ENCODE measurements around the gene ASCL2.

ASCL2 gene

GRCh38 chr11:2224254-2224653 is 46.1 kb downstream of the ASCL2 start:
- WGBS, 2 experiments, result 100% methylated on average over 1 of the region's 1 CpG
- H3K9me3 ChIP-seq (ENCODE audit: control insufficient read depth, low read length), result no peaks in the 10 kb centered on the region
- H3K27ac ChIP-seq (ENCODE audit: insufficient read depth, low read depth, low read length, poor library complexity, severe bottlenecking), result no peak overlapping the region
- H3K27me3 ChIP-seq (ENCODE audit: control insufficient read depth, insufficient read depth, low read length, poor library complexity, severe bottlenecking), result no peaks in the 10 kb centered on the region
- H3K4me3 ChIP-seq (ENCODE audit: insufficient read depth, low read depth, low read length), result no peak overlapping the region
- no peaks in the 10 kb centered on the region for H3K36me3 ChIP-seq (ENCODE audit: control insufficient read depth, insufficient read depth, low read length)
- H3K4me1 ChIP-seq (ENCODE audit: control insufficient read depth, insufficient read depth, low read length), result no peaks in the 10 kb centered on the region

- Histone ChIP-seq H3K4me3 (ENCODE audit: insufficient read depth, low read depth, low read length) (no peak overlapping the region), H3K9me3 (ENCODE audit: control insufficient read depth, low read length) (no peaks in the 10 kb centered on the region), H3K36me3 (ENCODE audit: control insufficient read depth, insufficient read depth, low read length) (no peaks in the 10 kb centered on the region), H3K4me1 (ENCODE audit: control insufficient read depth, insufficient read depth, low read length) (no peaks in the 10 kb centered on the region), H3K27ac (ENCODE audit: insufficient read depth, low read depth, low read length, poor library complexity, severe bottlenecking) (no peak overlapping the region), H3K27me3 (ENCODE audit: control insufficient read depth, insufficient read depth, low read length, poor library complexity, severe bottlenecking) (no peaks in the 10 kb centered on the region)
- 51 to 57% methylated on average over 5 of the region's 5 CpGs for WGBS, 2 experiments
Observed at GRCh38 chr11:2223153-2223794, 47.1 kb downstream of the ASCL2 start.

- WGBS, 2 experiments, result 87 to 97% methylated on average over 4 of the region's 4 CpGs
- Histone ChIP-seq H3K4me3 (ENCODE audit: insufficient read depth, low read depth, low read length) (no peak overlapping the region), H3K9me3 (ENCODE audit: control insufficient read depth, low read length) (no peaks in the 10 kb centered on the region), H3K4me1 (ENCODE audit: control insufficient read depth, insufficient read depth, low read length) (no peaks in the 10 kb centered on the region), H3K27ac (ENCODE audit: insufficient read depth, low read depth, low read length, poor library complexity, severe bottlenecking) (no peak overlapping the region), H3K36me3 (ENCODE audit: control insufficient read depth, insufficient read depth, low read length) (no peaks in the 10 kb centered on the region), H3K27me3 (ENCODE audit: control insufficient read depth, insufficient read depth, low read length, poor library complexity, severe bottlenecking) (no peaks in the 10 kb centered on the region)
Observed at GRCh38 chr11:2222451-2222850, 47.9 kb downstream of the ASCL2 start.

- no peaks in the 10 kb centered on the region for H3K4me1 ChIP-seq (ENCODE audit: control insufficient read depth, insufficient read depth, low read length)
- H3K27ac ChIP-seq (ENCODE audit: insufficient read depth, low read depth, low read length, poor library complexity, severe bottlenecking), result no peak overlapping the region
- WGBS, 2 experiments, result 93 to 100% methylated on average over 1 of the region's 1 CpG
- no peak overlapping the region for H3K4me3 ChIP-seq (ENCODE audit: insufficient read depth, low read depth, low read length)
- no peaks in the 10 kb centered on the region for H3K9me3 ChIP-seq (ENCODE audit: control insufficient read depth, low read length)
- no peaks in the 10 kb centered on the region for H3K27me3 ChIP-seq (ENCODE audit: control insufficient read depth, insufficient read depth, low read length, poor library complexity, severe bottlenecking)
- H3K36me3 ChIP-seq (ENCODE audit: control insufficient read depth, insufficient read depth, low read length), result no peaks in the 10 kb centered on the region
Observed at GRCh38 chr11:2221591-2221990, 48.8 kb downstream of the ASCL2 start.

- H3K4me3 ChIP-seq (ENCODE audit: insufficient read depth, low read depth, low read length), result no peak overlapping the region
- WGBS, 2 experiments, result 83 to 89% methylated on average over 1 of the region's 1 CpG
- no peaks in the 10 kb centered on the region for H3K27me3 ChIP-seq (ENCODE audit: control insufficient read depth, insufficient read depth, low read length, poor library complexity, severe bottlenecking)
- no peak overlapping the region for H3K27ac ChIP-seq (ENCODE audit: insufficient read depth, low read depth, low read length, poor library complexity, severe bottlenecking)
- H3K4me1 ChIP-seq (ENCODE audit: control insufficient read depth, insufficient read depth, low read length), result no peaks in the 10 kb centered on the region
- no peaks in the 10 kb centered on the region for H3K9me3 ChIP-seq (ENCODE audit: control insufficient read depth, low read length)
- H3K36me3 ChIP-seq (ENCODE audit: control insufficient read depth, insufficient read depth, low read length), result no peaks in the 10 kb centered on the region
Observed at GRCh38 chr11:2221024-2221423, 49.4 kb downstream of the ASCL2 start.

GRCh38 chr11:2220173-2220771 is 50.1 kb downstream of the ASCL2 start:
- H3K4me3 ChIP-seq (ENCODE audit: insufficient read depth, low read depth, low read length), result no peak overlapping the region
- no peaks in the 10 kb centered on the region for H3K9me3 ChIP-seq (ENCODE audit: control insufficient read depth, low read length)
- peaks cover 2% of the 10 kb centered on the region for H3K27me3 ChIP-seq (ENCODE audit: control insufficient read depth, insufficient read depth, low read length, poor library complexity, severe bottlenecking)
- no peak overlapping the region for H3K27ac ChIP-seq (ENCODE audit: insufficient read depth, low read depth, low read length, poor library complexity, severe bottlenecking)
- 83 to 90% methylated on average over 3 of the region's 3 CpGs for WGBS, 2 experiments
- no peaks in the 10 kb centered on the region for H3K4me1 ChIP-seq (ENCODE audit: control insufficient read depth, insufficient read depth, low read length)
- H3K36me3 ChIP-seq (ENCODE audit: control insufficient read depth, insufficient read depth, low read length), result no peaks in the 10 kb centered on the region

GRCh38 chr11:2219318-2220017 is 50.9 kb downstream of the ASCL2 start:
- Histone ChIP-seq H3K27me3 (ENCODE audit: control insufficient read depth, insufficient read depth, low read length, poor library complexity, severe bottlenecking) (peaks cover 8% of the 10 kb centered on the region), H3K9me3 (ENCODE audit: control insufficient read depth, low read length) (no peaks in the 10 kb centered on the region), H3K4me1 (ENCODE audit: control insufficient read depth, insufficient read depth, low read length) (no peaks in the 10 kb centered on the region), H3K27ac (ENCODE audit: insufficient read depth, low read depth, low read length, poor library complexity, severe bottlenecking) (no peak overlapping the region), H3K36me3 (ENCODE audit: control insufficient read depth, insufficient read depth, low read length) (no peaks in the 10 kb centered on the region), H3K4me3 (ENCODE audit: insufficient read depth, low read depth, low read length) (no peak overlapping the region)
- 91 to 92% methylated on average over 6 of the region's 6 CpGs for WGBS, 2 experiments

All from ectodermal cell (in vitro differentiated cells).